Sciatic nerve (tissue), 2 donors: ENCODE measurements around the gene UNCX. TPM values are rescaled to one million over a fixed set of nuclear protein-coding genes. Genes with fewer than 3 reads are reported as not detected.
"Not testable (repeated sequence)": the region's sequence is repeated elsewhere in the genome, so short reads cannot be mapped to it uniquely, and the experiment has no call there.

ENCODE experiments used
- ATAC-seq: fragments of 200-7000 bp; cut with Tn5 transposase; one replicate; pipeline ENCODE4 v1.9.1; 2020; ENCODE audit warnings: mild to moderate bottlenecking, moderate library complexity
- DNase-seq: peaks from one replicate; pipeline ENCODE4 v3.0.0-alpha.2; 2020; ENCODE audit warnings: low spot score
- intact Hi-C: fragments of 100-400 bp; cut with DNase I; formaldehyde crosslinking; loops from one replicate; pipeline ENCODE4 v1.14.2; 2022
- total RNA-seq: library from RNA; stranded (reverse); fragmentation: NEBNext Ultra II Directional; extraction: Animal tissue kit (Norgen Biotek cat#: 25700); gene quantifications from one replicate; pipeline ENCODE4 v1.2.1, GENCODE V29; 2021
- donor health status: DM: no; HTN: no; CAD: no.
- donor health status: DM: no; HTN: no; CAD: no.

The UNCX gene
- not detected for total RNA-seq

GRCh38 chr7:1232623-1233332 lies at the start of gene UNCX:
Gene UNCX (plus strand): TSS chr7:1232872. CDS start chr7:1233018, 146 bp downstream.
- no peak for DNase-seq
- ATAC-seq = no peak
- intact Hi-C loops = no loop called here

GRCh38 chr7:1187127-1187526 lies 45.5 kb upstream of the UNCX start:
- ATAC-seq (no peak), DNase-seq (no peak)
- intact Hi-C loops = no loop called here

GRCh38 chr7:1188720-1189294 lies 43.9 kb upstream of the UNCX start:
- no peak for ATAC-seq
- DNase-seq = no peak
- intact Hi-C loops = no loop called here

- DNase-seq (no peak), ATAC-seq (no peak)
- intact Hi-C loops = no loop called here
These were observed 42.5 kb upstream of the UNCX start for GRCh38 chr7:1189986-1190772.

GRCh38 chr7:1192171-1192676 lies 40.4 kb upstream of the UNCX start:
- DNase-seq = no peak
- intact Hi-C loops = no loop called here
- ATAC-seq = no peak

GRCh38 chr7:1193593-1194424 lies 38.9 kb upstream of the UNCX start:
- ATAC-seq = peak; percentile 62
- DNase-seq = no peak
- intact Hi-C loops = no loop called here

GRCh38 chr7:1196441-1196840 lies 36.2 kb upstream of the UNCX start:
- ATAC-seq, intact Hi-C loops, DNase-seq: not testable (repeated sequence)

- ATAC-seq (no peak), DNase-seq (no peak)
- intact Hi-C loops = no loop called here
These were observed 35.7 kb upstream of the UNCX start for GRCh38 chr7:1196950-1197349.

GRCh38 chr7:1197997-1198625 lies 34.6 kb upstream of the UNCX start:
- ATAC-seq (no peak), DNase-seq (no peak)
- intact Hi-C loops = no loop called here

GRCh38 chr7:1200045-1200444 lies 32.6 kb upstream of the UNCX start:
- DNase-seq (no peak), ATAC-seq (no peak)
- intact Hi-C loops = no loop called here

- intact Hi-C loops = no loop called here
- no peak for DNase-seq
- ATAC-seq = no peak
These were observed 30.8 kb upstream of the UNCX start for GRCh38 chr7:1201916-1202315.

GRCh38 chr7:1202914-1203313 lies 29.8 kb upstream of the UNCX start:
- intact Hi-C loops, DNase-seq, ATAC-seq: not testable (repeated sequence)

- ATAC-seq = peak; percentile 42
- DNase-seq = no peak
- intact Hi-C loops = no loop called here
These were observed 28.1 kb upstream of the UNCX start for GRCh38 chr7:1204460-1205140.

- ATAC-seq, DNase-seq, intact Hi-C loops: not testable (repeated sequence)
These were observed 26.9 kb upstream of the UNCX start for GRCh38 chr7:1205742-1206141.

- no peak for DNase-seq
These were observed 23.6 kb upstream of the UNCX start for GRCh38 chr7:1209097-1209496.

GRCh38 chr7:1210321-1210978 lies 22.2 kb upstream of the UNCX start:
- intact Hi-C loops = no loop called here
- DNase-seq (no peak), ATAC-seq (no peak)

More at GRCh38 chr7:1209097-1209496, 23.6 kb upstream of the UNCX start:
- no peak for ATAC-seq
- intact Hi-C loops = no loop called here

- intact Hi-C loops = no loop called here
- DNase-seq = no peak
- ATAC-seq = peak; percentile 41
These were observed 21.6 kb upstream of the UNCX start for GRCh38 chr7:1210979-1211608.
